Stimulated activated naive CD4-positive, alpha-beta T cell treated with Interleukin-2 at 50 U/mL for 16 hours (primary cell): Measurements from ENCODE around the gene COIL.

Source experiments
- DNase-seq: peaks from one replicate; lab custom pipeline; 2025; lab: John Stamatoyannopoulos, UW

Gene COIL

DNA sequence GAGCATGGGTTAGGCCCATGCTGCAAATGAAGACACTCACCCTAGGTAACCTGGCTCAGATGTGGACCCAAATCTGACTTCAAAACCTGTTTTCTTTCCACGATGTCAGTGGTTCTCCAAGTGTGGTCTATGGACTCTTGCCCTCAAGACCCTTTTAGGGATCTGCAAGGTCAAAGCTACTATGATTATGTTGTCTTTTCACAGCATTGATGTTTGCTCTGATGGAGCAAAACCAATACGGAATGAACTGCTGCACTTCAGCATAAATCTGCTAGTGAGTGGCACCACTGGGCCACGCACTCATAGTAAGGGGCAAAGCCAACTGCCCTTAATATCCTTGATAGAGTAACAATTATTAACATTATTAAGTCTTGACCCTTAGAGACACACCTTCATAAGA is 25.4 kb downstream of the COIL start:
- DNase-seq, result no peak

DNA sequence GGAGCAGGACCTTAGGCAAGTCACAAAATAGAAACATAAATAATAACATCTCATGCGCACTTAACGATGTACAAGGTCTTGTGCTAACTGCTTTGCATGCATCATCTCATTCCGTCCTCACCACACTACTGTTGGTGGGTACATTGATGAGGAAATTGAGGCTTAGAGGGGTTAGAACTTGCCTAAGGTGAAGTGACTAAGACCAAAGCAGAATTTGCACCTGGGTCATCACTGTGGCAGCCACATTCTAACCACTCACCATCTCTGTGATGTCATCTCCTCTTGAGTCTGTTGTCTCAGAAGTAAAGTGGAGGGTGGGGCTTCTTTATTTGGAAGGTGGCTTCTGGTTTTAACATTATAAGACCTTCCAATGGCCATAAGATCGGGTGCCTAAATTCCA is 26.6 kb downstream of the COIL start:
- no peak for DNase-seq

DNA sequence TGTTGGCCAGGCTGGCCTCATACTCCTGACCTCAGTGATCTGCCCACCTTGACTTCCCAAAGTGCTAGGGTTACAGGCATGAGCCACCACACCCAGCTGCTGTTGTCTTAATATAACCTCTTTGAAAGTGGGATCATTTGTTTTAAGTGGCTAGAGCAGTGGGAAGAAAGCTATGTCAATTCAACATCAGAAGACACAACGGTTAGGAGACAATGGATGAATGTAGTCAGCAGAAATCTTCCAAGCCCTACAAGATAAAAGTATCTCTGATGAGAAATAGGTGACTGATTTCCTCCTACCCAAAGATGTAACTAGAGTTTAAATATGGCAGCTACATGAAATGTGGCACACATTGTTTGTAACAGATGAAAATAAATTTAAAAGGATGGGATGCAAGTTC is 27.0 kb downstream of the COIL start:
- no peak for DNase-seq

DNA sequence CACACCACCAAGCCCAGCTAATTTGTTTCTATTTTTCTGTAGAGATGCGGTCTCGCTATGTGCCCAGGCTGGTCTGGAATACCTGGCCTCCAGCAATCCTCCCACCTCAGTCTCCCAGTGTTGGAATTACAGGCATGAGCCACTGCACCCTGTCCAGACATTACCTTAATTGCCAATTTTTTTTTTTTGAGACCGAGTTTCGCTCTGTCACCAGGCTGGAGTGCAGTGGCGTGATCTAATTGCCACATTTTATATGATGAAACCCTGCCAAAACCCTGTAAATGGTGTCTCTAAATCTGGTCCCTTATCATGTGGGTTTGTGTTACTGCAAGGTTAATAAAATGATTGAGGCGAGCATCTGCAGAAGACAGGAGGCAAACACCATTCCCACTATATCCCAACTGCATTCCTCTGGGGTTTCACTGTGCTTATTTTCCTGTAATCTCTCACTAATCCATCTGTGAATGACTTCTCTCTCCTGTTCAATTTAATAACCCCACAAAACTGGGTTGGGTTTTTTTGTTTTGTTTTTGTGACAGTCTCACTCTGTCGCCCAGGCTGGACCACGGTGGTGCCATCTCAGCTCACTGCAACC is 27.6 kb downstream of the COIL start:
- DNase-seq, result no peak

DNA sequence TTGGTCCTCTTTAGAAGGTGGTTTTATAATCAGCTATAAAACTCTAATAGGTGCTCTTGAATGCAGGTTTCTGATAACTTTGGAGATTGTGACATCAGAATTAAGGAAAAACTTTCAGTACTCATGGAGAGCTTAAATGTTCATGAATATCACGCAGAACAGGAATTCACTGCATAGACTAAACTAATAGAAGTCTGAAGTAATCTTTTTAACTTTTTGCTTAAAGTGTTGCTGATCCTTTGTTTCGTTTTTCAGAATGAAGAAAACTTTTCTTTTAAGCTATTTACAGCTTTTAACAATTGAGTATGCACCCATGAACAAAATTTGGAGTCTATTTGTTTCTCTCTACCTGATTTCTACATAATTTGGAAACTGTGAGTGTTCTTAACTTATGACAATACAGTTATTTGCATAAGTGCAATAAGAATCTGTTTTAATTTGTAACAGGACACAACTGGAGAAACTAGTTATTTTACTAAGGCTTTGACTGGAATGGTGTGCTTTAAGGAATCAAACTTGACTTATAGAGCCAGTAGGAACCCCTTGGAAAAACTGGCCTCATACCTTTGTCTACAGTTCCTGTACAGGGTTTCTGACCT is 30.0 kb downstream of the COIL start:
- no peak for DNase-seq

DNA sequence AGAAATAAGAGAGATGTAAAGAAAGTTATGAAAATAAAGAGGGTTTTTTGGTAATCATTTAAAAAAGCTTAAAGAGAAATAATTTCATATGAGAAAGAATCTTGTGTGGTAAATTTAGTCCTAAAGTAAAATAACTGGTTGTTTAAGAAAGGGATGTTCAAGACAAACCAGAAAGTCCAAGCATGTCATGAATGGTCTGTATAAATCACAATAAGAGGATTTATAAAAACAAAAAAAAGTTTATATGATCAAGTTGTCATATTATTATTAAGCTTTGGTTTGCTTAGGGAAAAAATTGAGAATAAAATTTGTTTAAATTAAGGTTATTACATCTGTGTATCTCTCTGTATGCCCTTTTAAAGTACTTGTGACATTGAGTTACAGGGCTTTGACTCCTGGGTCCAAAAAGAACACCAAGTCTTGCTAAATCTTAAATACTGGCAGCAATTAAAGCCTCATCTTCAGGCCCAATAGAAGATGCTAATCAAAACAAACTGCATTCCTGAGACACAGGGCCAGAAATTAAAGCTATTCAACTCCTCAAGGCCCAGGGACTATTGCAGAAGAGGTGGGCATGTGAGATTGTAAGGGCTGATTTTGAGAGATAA is 31.4 kb downstream of the COIL start:
- DNase-seq, result no peak

DNA sequence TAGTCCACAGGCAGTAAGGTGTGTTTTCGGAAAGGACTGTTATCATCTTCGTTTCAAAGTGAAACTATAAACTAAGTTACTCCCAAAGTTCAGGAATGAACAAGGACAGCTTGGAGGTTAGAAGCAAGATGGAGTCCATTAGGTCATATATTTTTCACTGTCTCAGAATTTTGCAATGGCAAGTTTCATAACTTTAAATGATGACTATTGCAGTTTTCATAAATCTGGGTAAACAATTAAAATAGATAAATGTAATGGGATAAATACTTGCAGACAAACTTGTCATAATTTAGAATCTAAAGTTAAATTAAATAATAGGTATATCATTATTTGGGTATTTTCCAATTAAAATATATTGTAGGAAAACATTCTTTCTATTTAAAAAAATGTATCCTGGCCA is 32.3 kb downstream of the COIL start:
- no peak for DNase-seq

DNA sequence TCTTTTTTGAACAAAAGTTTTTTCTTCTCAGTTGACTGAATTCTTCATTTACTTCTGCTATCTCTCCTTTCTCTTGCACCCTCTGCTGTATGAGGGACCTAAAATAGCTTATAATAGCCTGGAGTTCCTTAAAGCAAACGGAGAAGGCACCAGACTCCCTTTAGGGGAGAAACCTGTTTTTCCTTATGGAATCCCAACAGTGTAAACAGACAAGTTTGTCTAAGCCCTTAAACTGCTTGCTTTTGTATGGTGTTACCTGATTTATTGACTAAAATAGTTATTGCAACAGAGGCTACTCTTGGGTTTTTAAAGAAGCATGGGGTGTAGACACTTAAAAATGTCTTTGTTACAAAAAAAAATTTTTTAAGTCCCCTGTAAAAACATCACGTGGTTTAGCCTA is 34.1 kb downstream of the COIL start:
- no peak for DNase-seq

DNA sequence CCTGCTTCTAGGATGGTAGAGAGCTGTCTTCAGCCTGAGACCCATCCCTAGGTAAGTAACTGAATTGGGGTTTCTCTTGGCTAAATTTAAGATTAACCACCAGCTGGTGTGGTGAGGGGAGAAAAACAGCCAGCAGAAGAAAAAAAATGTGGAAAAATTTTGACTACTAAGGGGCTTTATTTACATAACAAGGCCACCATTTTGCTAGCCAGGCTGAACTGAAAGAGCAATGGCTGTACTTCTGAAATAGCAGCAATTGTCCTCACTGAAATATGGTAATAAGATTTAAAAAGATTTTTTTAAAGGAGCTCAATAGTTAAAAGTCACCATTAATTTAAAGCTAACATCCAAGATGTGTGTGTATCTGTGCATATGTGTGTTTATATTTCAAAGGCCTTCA is 34.6 kb downstream of the COIL start:
- no peak for DNase-seq

DNA sequence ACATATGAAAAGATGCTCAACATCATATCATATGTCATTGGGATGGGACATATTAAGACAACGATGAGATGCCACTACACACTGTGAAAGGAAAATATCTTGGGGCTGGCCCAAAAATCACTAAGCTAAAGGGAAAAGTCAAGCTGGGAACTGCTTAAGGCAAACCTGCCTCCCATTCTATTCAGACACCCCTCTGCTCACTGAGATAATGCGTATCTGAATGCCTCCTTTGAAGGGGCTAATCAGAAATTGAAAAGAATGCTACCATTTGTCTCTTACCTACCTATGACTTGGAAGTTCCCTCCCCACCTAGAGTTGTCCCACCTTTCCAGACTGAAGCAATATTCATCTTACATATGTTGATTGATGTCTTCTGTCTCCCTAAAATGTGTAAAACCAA is 35.8 kb downstream of the COIL start:
- no peak for DNase-seq

DNA sequence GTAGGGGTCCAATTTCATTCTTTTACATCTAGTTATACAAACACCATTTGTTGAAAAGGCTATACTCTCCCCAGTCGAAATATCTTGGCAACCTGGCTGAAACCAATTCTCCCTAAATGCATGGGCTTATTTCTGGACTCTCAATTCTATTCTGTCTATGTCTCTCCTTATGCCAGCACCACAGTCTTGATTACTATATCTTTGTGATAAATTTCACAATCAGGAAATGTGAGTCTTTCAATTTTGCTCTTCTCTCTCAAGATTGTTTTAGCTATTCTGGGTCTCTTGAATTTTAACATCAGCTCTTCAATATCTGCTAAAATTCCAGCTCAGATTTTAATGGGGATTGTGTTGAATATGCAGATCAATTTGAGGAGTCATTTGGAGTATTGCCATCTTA is 41.1 kb downstream of the COIL start:
- DNase-seq, result no peak

DNA sequence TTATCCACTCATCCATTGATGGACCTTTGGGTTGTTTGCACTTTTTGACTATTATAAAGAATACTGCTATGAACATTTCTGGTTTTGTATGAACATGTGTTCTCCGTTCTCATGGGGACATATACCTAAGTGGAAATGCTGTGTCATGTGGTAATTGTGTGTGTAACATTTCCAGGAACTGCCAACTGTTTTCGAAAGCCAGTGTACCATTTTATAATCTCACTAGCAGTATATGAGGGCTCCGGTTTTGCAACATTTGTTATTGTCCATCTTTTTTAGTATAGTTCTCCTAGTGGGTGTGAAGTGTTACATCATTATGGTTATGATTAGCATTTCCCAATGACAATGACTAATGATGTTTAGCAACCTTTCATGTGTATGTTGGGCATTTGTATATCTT is 41.9 kb downstream of the COIL start:
- no peak for DNase-seq

DNA sequence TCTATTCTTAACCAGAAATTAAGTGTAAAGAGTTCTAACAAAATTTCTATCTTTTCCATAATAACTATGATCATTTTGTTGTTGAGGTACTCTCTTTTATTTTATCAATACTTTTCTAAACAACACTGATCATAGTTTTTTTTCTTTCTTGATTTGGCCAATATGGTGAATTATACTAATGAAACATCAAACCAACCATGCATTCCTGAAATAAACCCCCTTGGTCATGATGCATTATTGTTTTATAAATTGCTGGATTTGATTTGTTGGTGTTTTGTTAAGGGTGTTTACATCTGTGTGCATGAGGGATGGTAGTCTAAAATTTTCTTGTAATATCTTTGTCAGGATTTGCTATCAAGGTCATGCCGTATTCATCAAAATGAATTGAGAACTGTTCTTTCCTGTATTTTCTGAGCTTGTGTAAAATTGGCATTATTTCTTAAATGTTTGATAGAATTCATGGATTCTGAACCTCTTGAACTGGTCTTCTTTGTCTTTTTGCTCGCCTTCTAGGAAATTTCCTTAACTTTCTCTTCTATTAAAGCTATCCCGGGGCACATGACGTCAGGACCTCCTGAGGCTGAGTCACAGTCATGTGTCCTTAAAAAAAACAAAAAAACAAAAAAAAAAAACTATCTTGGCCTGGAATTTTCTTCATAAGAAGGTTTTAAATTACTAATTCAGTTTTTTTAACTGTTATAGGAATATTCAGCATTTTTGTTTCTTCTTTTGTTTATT is 43.1 kb downstream of the COIL start:
- DNase-seq, result no peak

DNA sequence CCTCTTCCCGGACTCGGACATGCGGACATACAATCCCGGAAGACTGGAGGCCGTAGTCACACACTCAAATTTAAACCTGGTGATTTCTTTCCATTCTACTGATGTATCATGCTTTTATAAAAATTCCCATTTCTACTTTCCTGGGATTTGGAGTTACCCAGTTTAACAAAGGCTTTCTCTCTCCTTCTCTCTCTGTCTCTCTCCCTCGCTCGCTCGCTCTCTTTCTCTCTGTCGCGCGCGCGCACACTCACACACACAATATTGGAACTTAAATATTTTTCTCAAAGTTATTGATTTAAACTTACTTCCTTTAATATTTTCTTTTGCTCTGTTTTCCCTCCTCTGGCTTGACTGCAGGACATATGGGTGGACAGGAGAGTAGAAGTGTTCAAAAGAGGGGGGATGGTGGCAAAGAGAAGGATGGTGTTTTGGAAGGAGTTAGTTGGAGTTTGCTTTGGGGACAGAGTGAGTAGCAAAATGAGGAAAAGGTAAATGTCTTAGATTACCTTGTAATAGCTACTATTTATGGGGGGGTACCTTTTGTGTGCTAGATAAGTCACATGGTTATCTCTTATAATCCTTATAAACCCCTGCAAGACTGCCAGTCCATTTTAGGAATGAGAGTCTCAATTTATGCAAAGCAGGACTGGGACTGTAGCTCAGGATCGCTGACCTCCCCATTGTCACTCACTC is 46.1 kb downstream of the COIL start:
- no peak for DNase-seq

DNA sequence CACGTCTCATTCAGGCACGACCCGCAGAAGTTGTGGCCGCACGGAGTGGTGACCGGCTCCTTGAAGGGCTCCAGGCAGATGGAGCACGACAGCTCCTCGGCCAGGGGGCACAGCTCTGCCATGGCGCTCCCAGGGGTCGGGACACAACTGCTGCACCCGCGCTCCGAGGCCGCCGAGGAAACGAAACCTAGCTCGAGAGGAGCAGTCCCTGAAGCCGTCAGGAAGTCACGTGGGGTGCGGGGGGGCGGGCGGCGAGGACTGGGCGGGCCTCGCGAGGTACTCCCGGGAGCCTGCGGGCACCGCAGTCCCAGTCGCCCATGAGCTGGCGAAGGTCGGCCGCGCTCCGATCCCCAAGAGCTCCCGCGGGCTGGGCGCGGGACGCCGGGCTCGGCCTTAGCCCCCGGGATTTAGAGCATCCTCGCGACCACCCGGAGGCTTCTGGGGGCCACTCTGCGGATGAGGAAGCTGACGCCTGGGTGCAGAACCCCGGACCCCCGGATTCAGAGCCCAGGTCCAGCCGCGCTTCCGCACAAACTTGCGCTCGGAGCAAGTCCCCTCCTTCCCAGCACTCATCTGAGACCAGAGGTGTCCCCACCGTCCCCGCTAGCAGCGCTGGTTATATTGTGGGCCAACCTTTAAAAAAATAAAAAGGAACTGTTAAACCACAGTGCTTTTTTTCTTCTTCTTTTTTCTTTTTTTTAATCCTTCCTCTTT is 46.8 kb downstream of the COIL start, which contains the start of gene TRIM25:
TRIM25 (minus strand) TSS at position 183 of the 714 bp plus-strand sequence; CDS start at position 122, 61 bp downstream.
- DNase-seq, result peak; percentile 92

DNA sequence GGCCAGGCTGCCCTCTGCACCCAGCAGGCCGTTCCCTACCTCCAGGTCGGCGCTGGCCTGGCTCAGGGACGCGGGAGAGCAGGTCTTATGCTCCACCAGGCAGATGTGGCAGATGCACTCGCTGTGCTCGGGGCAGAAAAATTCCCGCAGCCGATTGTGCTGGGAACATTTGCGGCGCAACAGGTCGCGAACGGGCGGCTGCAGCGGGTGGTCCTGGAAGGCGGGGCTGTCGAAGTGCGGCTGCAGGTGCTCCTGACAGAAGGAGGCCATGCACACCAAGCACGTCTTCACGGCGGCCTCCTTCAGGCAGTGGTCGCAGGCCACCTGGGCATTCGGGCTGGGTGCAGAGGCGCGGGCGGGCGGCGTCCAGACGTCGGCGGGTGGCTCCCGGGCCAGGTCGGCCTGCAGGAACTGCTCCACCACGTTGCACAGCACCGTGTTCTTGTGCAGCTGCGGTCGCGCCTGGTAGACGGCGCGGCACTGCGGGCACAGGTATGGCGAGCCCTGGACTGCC is 47.4 kb downstream of the COIL start:
- no peak for DNase-seq

DNA sequence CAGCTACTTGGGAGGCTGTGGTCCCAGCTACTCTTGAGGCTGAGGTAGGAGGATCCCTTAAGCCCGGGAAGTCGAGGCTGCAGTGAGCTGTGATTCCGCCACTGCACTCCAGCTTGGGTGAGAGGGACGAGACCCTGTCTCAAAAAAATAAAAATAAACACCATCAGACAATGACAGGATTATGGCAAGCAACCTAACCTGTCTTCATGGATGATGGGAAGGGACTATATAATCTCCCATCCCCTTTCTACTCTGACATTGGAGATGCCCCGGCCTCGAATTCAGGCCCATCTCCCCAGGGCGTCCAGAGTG is 47.9 kb downstream of the COIL start:
- no peak for DNase-seq

DNA sequence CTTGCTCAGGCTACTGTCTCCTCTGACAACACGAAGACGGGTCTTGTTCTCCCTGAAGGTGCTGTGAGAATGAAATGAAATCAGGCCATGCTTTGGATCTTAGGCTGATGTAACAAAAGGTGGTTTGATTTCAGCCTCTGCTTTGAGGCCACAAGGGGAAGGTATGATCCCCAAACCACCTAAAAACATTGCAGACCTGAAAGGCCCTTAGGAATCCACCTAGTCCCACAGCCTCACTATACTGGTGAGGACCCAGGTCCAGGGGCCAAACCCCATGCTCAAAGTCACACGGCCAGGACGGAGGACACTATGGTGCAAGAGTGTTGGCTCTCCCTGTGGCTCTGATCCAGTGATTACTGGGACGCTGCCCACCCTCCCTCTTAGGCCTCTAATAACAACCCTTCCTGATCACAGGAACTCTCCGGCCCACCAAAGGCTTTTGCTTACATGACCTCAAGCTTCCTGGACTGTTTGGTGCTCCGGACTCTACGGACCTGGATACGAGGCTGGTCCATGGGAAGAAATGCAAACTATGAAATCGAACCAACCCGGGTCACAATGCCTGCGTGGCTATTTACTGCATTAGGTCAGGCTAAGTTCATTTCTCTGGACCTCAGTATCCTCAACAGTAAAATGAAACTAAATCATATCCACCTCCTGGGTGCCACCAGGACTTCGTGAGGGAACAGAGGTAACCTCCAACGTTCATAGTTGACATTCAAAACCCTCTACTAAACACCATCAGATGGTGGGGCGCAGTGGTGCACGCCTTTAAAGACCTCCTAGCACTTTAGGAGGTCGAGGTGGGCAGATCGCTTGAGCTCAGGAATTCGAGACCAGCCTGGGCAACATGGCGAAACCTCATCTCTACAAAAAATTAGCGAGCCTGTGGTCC is 48.5 kb downstream of the COIL start:
- DNase-seq, result peak; percentile 9

DNA sequence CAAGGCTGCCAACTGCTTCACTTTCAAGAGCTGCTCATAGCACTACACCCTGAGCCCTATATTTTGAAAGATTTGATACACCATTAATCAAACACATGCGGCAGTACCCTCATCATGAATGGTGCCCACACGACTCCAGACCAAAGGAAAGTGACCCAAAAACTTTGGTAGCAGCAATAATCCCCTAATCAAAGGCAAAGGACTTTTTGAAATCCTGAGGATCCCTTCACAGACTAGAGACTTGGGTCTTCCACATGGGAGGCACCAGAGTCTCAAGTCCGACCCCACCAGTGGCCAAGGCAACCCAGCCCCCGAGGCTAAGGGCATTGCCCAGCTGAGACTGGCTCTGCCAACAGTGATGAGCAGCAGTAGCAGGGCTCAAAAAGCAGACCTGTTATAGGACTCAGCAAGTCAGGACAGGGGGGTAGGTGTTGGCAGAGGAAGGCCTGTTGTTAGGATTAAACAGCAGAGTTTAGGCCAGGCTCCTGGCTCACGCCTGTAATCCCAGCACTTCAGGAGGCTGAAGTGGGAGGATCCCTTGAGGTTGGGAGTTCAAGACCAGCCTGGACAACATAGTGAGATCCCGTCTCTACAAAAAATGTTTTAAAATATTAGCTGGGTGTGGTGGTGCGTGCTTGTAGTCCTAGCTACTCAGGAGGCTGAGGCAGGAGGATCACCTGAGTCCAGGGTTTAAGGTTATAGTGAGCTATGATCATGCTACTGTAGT is 50.2 kb downstream of the COIL start:
- no peak for DNase-seq
